RCC 7860 (cell line): Measurements from ENCODE around the gene PPY.
"Not testable (repeated sequence)": the region's sequence is repeated elsewhere in the genome, so short reads cannot be mapped to it uniquely, and the experiment has no call there.

Experiments used
- DNase-seq: peaks from one replicate; pipeline ENCODE4 v3.0.0-alpha.2; 2015; ENCODE audit warnings: low spot score
- FAIRE-seq: peaks from 2 replicates; lab custom pipeline; 2012; peaks lifted over from hg19 to GRCh38; lab: Jason Lieb, UNC

The PPY gene

DNA sequence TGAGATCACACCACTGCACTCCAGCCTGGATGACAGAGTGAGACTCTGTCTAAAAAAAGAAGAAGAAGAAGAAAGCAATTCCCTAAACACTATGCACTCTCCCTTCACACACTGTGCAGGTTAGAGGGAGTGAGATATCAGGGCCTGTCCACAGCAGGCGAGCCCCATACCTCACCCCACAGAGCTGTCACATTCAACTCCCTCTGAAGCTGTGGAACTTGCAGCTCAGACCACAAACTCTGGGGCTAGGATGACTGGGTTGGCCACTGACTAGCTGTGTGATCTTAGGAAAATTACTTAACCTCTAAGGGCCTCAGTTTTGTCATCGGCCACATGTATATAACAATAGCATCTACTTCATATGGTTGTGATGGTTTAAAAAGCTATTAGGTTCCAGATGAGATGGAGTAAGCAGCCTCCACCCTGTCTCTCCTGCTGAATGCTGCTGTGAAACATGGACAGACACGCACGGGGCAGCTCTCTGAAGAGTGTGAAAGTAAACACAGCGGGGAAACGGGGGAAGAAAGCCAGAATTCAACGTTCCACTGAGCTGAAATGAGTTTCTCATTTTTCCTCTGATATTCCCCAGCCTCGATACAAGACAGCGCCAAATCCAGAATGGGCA, 25.1 kb upstream of the PPY start:
- FAIRE-seq (no peak), DNase-seq (no peak)

DNA sequence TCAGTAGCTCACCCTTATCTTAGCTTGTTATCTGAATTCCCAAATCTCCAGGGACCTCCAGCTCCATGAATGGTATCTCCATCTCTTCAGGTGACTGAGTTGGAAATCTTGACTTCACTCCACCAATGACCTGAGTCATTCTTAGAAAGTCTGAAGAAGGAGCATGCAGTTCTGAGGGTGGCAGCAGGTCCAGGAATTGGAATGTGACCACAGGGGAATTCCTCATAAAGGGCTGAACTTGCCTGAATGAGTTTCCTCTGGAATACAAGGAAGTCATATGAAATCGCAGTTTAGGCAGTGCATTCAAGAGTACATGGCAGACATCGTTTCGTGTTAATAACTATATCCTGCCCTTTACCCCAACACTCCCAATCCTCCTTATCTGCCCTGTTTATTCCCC, 24.0 kb upstream of the PPY start:
- FAIRE-seq (peak; percentile 59), DNase-seq (peak; percentile 38)

DNA sequence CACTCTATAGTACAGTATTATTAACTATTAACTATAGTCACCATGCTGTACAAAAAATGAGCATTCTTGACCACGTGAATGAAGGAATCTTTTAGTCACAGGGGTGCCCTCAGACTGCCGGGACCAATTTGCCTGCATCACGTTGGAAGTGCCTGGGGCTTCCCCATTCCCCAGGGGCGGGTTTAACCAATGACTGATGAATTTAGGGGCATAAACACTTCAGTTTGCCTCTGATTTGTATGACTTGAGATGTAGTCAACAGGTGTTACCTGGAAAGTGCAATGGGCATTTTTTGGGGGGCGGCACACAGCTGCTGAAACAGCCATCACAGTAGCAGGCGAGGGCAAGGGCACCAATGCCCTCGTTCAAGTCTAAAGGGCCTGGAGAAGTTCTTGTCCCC, 20.2 kb upstream of the PPY start:
- no peak for DNase-seq
- FAIRE-seq = no peak

DNA sequence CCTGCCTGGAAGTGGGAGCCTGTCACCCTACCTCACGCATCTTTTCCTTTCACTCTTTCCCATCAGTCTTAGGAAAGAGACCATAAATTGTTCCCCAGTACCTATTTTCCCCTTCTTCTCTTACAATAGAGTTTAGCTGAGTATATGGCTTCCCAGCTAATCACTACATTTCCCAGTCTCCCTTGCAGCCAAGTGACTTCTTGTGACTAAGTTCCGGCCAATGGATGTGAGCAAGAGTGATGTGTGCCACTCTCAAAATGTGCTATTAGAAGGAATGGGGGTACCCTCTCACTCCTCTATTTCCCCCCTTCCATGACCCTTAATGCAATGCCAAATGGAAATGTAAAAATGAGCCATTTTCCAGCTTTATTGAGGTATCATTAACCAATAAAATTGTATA, 19.7 kb upstream of the PPY start:
- FAIRE-seq (no peak), DNase-seq (no peak)

DNA sequence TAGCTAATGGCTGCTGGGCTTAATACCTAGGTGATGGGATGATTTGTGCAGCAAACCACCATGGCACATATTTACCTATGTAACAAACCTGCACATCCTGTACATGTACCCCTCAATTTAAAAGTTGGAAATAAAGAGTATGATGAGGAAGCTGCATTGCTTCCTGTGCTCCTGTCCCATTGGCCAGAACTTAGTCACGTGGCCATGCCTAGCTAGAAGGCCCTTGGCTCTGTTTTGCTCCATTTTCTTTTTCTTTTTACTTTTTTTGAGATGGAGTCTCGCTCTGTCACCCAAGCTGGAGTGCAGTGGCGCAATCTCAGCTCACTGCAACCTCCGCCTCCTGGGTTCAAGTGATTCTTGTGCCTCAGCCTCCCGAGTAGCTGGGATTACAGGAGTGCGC, 19.0 kb upstream of the PPY start:
- not testable (repeated sequence) for DNase-seq, FAIRE-seq

DNA sequence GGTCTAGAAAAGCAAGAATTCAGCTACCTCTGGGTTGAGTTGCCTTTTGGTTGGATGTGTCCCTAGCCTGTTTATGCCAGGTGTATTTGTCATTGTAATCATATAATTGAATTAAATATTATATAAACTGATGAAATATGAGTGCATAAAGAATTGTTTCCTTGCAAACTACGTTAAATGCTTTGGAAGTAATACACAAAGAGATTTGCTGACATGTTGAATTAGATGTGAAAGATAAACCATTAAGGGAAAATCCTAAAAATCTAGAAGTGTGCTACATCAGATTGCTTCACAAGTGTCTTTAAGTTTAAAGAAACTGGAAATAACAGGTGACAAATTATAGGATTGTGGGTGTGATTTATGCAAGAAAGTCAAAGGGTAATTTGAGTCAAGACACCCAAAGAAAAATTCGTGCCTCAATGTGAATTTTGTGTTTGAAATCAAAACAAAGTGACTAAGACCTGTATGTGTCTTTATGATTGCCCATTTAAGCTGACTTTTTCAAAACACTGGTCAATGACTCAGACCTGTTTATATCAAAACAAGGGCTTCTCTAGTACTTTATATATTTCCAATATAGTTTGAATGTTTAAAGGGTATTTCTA, 16.6 kb upstream of the PPY start:
- FAIRE-seq (no peak), DNase-seq (no peak)

DNA sequence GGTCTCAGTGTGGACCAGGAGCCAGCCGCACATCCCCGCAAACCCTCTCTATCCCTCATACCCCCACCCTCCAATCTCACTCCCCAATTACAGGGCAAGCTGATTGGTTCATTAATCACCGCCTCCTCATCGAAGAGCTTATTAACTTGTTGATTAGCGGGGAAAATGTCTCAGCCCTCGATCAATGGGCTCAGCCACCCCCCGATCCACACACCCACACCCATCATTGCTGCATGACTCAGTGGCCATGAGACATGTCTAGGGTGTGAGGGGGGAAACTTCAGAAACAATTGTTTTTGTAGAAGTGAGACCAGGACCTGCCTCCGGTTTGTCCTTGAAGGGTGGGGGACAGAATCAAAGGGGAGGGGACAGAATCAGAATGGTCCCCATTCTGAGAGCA, 13.9 kb upstream of the PPY start:
- FAIRE-seq (no peak), DNase-seq (no peak)

DNA sequence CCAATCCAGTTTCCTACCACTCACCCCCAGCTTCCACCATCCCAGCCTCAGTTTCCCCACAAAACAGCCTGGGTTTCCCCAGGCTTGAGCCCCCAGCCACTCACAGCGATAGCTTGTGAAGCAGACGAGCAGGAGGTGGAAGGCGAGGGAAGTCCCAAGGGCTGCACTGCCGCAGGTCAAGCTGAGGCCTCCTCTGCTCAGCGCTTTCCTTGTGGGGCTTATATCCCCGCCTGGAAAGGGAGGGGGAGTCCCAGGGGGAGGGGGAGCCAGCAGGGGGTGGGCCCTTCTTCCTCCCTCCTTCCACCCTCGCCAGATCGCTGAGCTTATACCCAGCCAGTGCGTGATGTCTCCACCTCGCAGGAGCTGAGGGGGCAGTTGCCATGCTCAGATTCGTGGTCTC, 11.5 kb upstream of the PPY start, which contains the start of gene PYY:
PYY (minus strand) TSS at position 195 of the 400 bp plus-strand sequence. CDS start 457 bp downstream, outside the sequence.
- no peak for DNase-seq

DNA sequence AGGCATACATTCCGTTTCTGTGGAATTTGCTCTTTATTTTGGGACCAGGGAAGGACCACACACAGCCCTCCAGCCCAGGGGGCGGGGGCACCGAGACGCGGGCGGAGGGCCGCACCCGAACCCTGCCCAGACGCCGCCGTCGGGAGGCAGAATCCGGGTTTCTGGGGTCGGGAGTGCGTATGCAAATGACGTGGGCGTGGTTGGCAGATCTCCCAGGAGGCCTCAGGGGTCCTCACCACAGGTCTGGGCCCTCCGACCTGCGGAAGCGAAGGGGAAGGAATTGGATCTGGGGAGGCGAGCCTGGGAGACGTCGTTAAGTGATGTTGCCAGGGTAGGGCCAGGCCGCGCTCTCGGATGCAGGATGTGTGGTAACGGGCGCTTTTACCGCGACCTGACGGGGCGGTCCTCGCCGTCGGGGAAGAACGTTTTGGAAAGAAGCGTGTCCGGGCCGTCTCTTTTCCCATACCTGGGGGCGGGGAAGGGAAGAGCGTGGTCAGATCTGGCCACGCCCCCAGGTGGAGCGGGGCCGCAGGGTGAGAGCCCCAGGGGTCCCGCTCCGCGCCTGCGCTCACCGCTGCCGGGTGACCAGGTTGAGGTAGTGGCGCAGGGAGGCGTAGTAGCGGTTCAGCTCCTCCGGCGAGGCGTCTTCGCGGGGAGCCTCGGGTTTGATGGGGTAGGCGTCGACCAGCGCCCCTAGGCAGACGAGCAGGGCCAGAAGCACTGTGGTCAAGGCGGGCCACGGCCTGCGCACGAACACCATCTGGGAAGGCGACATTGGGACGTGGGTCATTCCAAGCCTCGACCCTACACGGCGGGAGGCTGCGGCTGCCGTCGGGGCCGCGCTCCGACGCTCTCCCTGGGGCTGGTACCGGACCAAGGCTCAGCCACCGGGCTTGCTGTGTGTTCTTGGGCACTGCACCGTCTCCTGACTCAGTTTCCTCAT, 10.7 kb upstream of the PPY start:
- FAIRE-seq = no peak
- no peak for DNase-seq

More for the DNA sequence above, 11.5 kb upstream of the PPY start, which contains the start of gene PYY:
- no peak for FAIRE-seq

DNA sequence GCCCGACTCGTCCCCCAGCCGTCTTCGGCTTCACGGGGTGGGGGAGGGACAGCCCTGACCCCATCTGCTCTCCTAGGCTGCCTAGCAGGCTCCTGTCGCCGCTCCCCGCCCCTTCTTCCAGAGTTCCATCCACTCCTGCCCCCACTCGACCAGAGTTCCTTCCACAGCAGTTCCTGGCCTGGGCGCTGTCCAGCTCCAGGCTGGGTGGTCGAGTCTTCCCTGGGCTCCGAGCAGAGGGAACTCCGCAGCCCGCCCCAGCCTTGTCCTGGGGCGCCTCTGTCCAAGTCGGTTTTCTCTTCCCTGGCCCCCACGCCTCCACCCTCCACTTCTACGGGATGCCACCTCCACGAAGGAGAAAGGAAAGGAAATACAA, 10.1 kb upstream of the PPY start:
- DNase-seq = no peak
- FAIRE-seq = no peak

DNA sequence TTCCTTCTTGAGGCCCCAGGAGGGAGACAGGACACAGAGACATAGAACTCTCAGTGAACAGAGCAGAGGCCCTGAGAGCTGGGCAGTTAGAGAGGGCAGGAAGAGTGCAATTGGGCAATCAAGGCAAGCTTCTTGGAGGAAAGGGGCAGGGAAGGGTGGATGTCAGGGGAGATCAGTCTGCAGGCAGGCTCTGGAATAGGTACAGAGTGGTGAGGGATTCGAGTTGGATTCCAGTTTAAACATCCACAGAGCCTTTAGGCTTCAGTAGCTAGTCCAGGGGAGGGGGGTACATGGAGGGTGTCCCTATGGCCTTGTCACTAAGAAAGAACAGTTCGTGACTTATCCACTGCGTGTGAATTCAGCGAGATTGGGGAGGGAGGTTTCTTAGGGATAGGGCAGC, 9.5 kb upstream of the PPY start:
- DNase-seq (no peak), FAIRE-seq (no peak)

DNA sequence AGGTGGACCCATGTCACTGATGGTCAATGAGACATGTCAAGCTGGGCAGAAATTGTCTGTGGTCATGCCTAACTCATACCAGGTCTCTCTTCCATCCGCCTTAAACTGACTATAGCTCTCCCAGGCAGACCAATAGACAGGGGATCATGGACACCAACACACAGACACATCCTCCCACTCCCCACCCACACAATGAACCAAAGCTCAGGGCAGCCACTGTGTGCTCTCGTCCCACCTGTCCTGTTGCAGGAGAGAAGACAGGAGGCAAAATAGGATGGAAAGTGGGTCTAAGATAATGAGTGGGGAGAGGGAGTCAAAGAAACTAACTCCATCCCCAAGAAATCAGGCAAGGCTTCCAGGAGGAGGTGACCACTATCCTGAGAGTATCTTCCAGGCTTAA, 8.3 kb upstream of the PPY start:
- FAIRE-seq (no peak), DNase-seq (no peak)

DNA sequence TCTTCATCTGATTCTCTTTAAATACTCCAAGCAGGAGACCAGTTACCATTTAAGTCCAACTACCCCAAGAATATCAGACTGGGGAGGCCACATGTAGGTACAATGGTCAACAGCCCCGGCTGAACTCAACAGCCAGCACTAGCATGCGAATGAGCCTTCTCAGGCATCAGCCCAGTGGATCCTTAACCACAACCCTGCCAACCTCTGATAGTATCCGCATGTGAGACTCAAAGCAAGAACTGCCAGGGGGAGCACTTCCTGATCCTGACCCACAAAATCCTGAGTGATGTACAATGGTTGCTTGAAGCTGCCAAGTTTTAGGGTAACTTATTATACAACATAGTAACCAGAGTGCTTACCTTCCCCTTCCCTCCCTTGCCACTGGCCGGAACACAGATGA, 7.5 kb upstream of the PPY start:
- DNase-seq = no peak
- FAIRE-seq = no peak

DNA sequence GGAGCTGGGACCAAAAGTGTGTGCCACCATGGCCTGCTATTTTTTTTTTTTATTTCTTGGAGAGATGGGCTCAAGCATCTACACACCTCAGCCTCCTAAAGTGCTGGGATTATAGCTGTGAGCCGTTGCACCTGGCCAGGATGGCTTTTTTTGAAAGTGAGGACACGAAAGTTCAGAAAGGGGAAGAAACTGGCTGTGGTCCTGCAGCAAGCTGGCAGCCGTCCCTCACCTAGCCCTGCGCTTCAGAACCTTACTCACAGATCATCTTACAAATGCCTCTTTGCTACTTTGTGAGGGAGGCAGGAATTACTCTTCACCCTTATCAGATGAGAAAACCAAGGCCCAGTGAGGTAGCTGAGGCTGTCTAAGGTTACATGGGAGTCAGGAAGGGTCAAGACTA, 4.5 kb upstream of the PPY start:
- DNase-seq (no peak), FAIRE-seq (no peak)

DNA sequence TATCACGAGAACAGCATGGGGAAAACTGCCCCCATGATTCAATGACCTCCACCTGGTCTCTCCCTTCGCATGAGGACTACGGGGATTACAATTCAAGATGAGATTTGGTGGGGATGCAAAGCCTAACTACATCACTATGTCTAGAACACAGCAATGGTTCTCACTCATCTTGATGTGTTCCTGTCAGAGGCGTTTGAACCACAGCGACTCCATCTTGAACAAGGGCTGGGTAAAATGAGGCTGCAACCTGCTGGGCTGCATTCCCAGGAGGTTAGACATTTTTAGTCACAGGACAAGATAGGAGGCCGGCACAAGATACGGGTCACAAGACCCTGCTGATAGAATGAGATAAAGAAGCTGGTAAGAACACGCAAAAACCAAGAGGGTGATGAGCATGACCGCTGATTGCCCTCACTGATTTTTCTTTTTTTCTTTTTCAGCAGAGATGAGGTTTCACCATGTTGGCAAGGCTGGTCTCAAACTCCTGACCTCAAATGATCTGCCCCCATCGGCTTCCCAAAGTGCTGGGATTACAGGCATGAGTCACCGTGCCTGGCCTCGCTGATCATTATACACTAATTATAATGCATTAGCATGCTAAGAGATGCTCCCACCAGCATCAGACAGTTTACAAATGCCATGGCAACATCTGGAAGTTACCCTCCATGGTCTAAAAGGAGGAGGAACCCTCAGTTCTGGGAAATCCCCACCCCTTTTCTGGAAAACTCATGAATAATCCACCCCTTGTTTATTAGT, 3.0 kb upstream of the PPY start:
- DNase-seq (no peak), FAIRE-seq (no peak)

DNA sequence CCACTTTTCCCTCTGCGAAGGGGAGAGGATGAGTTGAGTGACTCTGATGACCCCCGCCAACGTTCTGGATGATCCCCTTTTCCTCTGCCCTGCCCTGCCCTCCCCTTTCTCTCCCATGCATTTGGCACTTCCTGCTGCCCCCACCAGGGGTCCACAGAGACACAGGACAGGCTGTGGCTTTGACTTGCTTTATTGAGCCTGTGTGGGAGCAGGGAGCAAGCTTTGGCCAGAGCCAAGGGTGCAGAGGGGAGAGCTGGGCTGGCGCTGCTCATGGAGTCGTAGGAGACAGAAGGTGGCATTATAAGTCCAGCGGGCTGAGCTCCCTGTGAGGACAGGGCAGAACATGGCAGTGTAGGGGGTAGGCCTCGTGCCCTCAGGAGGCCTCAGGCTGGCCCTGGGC, 1.6 kb downstream of the PPY start:
- FAIRE-seq (no peak), DNase-seq (no peak)

DNA sequence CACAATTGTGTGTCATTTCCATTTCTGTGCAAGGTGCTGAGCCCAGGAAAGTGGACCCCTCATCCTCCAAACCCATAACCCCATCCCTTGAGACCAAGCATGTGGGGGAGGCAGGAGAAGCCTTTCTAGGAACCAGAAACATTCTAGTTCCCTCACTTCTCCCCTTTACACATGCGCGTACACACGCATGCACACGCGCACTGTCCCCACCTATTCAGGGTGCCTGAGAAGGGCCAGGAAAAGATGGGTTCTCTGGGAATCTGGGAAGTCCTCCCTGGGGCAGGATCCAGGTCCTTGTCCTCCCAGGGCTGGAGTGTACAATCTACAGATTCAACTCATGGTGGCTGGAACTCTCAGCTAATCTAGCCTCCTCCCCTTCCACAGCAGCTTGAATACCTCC, 2.4 kb downstream of the PPY start:
- FAIRE-seq = no peak
- DNase-seq = no peak

DNA sequence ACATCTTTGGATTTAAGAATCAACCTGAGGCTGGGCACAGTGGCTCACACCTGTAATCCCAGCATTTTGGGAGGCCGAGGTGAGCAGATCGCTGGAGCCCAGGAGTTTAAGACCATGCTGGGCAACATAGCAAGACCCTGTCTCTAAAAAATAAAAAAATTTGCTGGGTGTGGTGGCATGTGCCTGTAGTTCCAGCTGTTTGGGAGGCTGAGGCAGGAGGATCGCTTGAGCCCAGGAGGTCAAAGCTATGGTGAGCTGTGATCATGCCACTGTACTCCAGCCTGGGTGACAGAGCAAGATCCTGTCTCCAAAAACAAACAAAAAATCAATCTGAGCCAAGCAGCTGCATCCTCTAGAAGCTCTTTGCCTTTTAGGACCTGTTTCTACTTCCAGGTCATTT, 2.8 kb downstream of the PPY start:
- not testable (repeated sequence) for FAIRE-seq

DNA sequence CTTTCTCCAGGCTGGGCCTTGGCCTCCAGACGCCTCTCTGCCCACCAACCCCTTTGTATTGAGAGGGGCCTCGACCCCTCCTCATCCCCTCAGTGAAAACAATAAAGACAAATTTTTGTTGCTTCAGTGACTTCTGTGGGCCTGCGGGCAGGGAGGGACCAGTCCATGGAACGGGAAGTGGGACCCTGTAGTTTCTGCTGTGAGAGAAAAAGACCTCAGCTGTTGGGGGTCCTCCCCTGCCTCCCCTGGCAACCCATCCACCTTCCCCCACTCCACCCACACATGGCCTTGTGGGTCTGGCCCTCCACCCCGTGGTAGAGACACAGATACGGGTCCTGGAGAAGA, 3.5 kb downstream of the PPY start:
- FAIRE-seq = no peak
- no peak for DNase-seq

More for the DNA sequence above, 2.8 kb downstream of the PPY start:
- not testable (repeated sequence) for DNase-seq

DNA sequence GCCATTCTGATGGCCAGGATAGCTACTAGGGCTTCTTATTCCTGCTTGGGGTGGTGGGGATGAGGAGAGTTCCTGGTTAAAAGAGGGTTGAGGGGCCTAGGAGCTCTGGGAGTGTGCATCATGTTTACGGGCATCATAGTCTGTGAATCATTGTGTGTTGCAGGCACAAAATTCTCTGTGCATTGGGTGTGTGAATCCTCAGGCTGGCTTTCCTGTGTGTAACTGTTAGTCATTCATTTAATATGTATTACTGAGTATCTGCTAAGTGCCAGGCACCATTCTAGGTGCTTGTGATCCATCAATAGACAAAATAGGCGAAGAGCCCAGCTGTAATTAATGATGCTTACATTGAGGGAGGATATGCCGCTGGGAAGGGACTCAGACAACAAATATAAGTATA, 5.8 kb downstream of the PPY start:
- DNase-seq = no peak
- no peak for FAIRE-seq

DNA sequence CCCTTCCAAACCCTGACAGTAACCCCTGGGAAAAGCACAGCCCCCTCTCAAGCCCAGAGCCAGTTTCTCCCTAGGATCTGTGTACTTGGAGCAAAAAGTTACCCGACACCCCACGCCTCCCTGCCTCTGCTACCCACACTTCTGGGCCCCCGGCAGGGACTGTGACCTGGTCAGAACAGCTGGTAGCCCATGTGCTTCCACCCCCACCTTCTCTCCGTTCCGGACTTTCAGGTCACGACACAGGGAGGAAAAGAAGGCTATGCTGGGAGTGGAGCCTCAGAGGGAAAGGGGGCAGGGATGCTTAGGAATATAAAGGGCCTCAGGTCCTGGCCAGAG, 6.4 kb downstream of the PPY start:
- no peak for FAIRE-seq
- no peak for DNase-seq
